HCT116 (cell line): Measurements from ENCODE around the gene SORCS2. TPM values are rescaled to one million over a fixed set of nuclear protein-coding genes. Genes with fewer than 3 reads are reported as not detected.

Experiments
- ATAC-seq: fragments of 200-7000 bp; cut with Tn5 transposase; 2 replicates; pipeline ENCODE4 v1.9.1; 2020; ENCODE audit warnings: mild to moderate bottlenecking, moderate library complexity
- BruUV-seq: library from RNA; stranded (reverse); fragments of 400-500 nt; replicated peaks from 2 replicates; lab custom pipeline; 2021; lab: Mats Ljungman, UMichigan
- CTCF ChIA-PET: fragments of 300-600 bp; sonication (Branson Sonifier 250); formaldehyde crosslinking; loops from one replicate; lab custom pipeline; 2021; ENCODE audit warnings: antibody characterized with exemption; lab: Charles Lee
- POLR2A ChIA-PET: fragments of 300-600, 350-600 bp; sonication (Branson Sonifier 250); formaldehyde crosslinking; loops from one replicate; lab custom pipeline; 2021; ENCODE audit warnings: antibody characterized with exemption; lab: Charles Lee
- RAD21 ChIA-PET, 2 experiments: fragments of 300-600 bp; sonication (Branson Sonifier 250); formaldehyde crosslinking; loops; one replicate each; lab custom pipeline; 2023; ENCODE audit warnings: low total read pairs in 2 of 2; ENCODE audit not compliant: uncharacterized antibody in 2 of 2, unreplicated experiment in 2 of 2, low non-redundant PET in 1 of 2; lab: Charles Lee
- DNase-seq: peaks from one replicate; pipeline ENCODE4 v3.0.0-alpha.2; 2010; ENCODE audit warnings: low read depth, low spot score
- H2AFZ ChIP-seq: fragments of 200-600 bp; shearing (Covaris generic), sonication (generic); 2 replicates; pipeline ENCODE4 v1.6.1; 2017; ENCODE audit warnings: low read depth, mixed run types, mixed read lengths, antibody characterized with exemption, low read length; ENCODE audit not compliant: poor library complexity, severe bottlenecking
- H3K27ac ChIP-seq: 2 replicates; pipeline ENCODE4 v1.5.1; 2012; ENCODE audit warnings: low read depth, low read length
- H3K27me3 ChIP-seq: fragments of 200-600 bp; sonication (generic); 2 replicates; pipeline ENCODE4 v1.6.1; 2016; ENCODE audit warnings: mixed run types, low read length, mixed read lengths; ENCODE audit not compliant: insufficient read depth
- H3K36me3 ChIP-seq, 2 experiments: fragments of 200-500 bp in 1 of 2; fragments of 200-600 bp in 1 of 2; sonication (Bioruptor generic) in 1 of 2; sonication (generic) in 1 of 2; 2 replicates each; pipeline versions ENCODE4 v1.5.1 to v1.6.1; 2014 to 2016; ENCODE audit warnings: low read length in 2 of 2, inconsistent platforms in 1 of 2, mixed read lengths in 1 of 2, mixed run types in 1 of 2; ENCODE audit not compliant: insufficient read depth in 2 of 2, control insufficient read depth in 1 of 2
- H3K4me1 ChIP-seq, 2 experiments: fragments of 200-600 bp in 1 of 2; sonication (generic) in 1 of 2; 2 replicates each; pipeline versions ENCODE4 v1.5.1 to v1.6.1; 2012 to 2017; ENCODE audit warnings: low read length in 2 of 2, inconsistent platforms in 1 of 2, mild to moderate bottlenecking in 1 of 2, mixed read lengths in 1 of 2, mixed run types in 1 of 2, moderate library complexity in 1 of 2; ENCODE audit not compliant: insufficient read depth in 2 of 2, control insufficient read depth in 1 of 2
- H3K4me2 ChIP-seq: fragments of 200-600 bp; sonication (generic); 2 replicates; pipeline ENCODE4 v1.6.1; 2017; ENCODE audit warnings: mixed run types, low read length, mixed read lengths
- H3K4me3 ChIP-seq, 2 experiments: fragments of 200-600 bp in 1 of 2; sonication (generic) in 1 of 2; replicated peaks in 1 of 2; 2 replicates each; pipeline ENCODE4 v1.5.1; 2011 to 2016; ENCODE audit warnings: low read length in 2 of 2, control low read depth in 1 of 2, low read depth in 1 of 2, mild to moderate bottlenecking in 1 of 2, mixed read lengths in 1 of 2, mixed run types in 1 of 2
- H3K79me2 ChIP-seq: fragments of 200-600 bp; sonication (generic); 2 replicates; pipeline ENCODE4 v1.6.1; 2017; ENCODE audit warnings: mild to moderate bottlenecking, mixed run types, low read length, moderate library complexity, mixed read lengths; ENCODE audit not compliant: insufficient read depth
- H3K9ac ChIP-seq: fragments of 200-600 bp; sonication (generic); 2 replicates; pipeline ENCODE4 v1.6.1; 2016; ENCODE audit warnings: low read length, mixed read lengths
- H3K9me2 ChIP-seq: fragments of 200-600 bp; sonication (generic), shearing (Covaris generic); 2 replicates; pipeline ENCODE4 v1.6.1; 2017; ENCODE audit warnings: mixed run types, mild to moderate bottlenecking, moderate library complexity; ENCODE audit not compliant: insufficient read depth
- H3K9me3 ChIP-seq, 2 experiments: fragments of 200-500 bp in 1 of 2; fragments of 200-600 bp in 1 of 2; sonication (Bioruptor generic) in 1 of 2; sonication (generic) in 1 of 2; 2 replicates each; pipeline ENCODE4 v1.6.1; 2014 to 2017; ENCODE audit warnings: low read length in 2 of 2, mixed read lengths in 2 of 2, inconsistent platforms in 1 of 2, low read depth in 1 of 2, mild to moderate bottlenecking in 1 of 2, mixed run types in 1 of 2, moderate library complexity in 1 of 2; ENCODE audit not compliant: control insufficient read depth in 1 of 2, insufficient read depth in 1 of 2
- H4K20me1 ChIP-seq: fragments of 200-600 bp; sonication (generic), shearing (Covaris generic); 2 replicates; pipeline ENCODE4 v1.6.1; 2017; ENCODE audit warnings: mixed run types, mild to moderate bottlenecking, moderate library complexity; ENCODE audit not compliant: insufficient read depth
- ATF3 ChIP-seq: IDR thresholded peaks from 2 replicates; pipeline ENCODE4 v1.6.1; 2012
- CBX3 ChIP-seq: IDR thresholded peaks from 2 replicates; pipeline ENCODE4 v1.6.1; 2012; ENCODE audit warnings: low read depth
- CEBPB ChIP-seq: IDR thresholded peaks from 2 replicates; pipeline ENCODE4 v1.6.1; 2012; ENCODE audit warnings: low read depth
- CTCF ChIP-seq, 3 experiments: fragments of 200-600 bp in 1 of 3; sonication (generic) in 1 of 3; IDR thresholded peaks in 2 of 3; conservative IDR thresholded peaks in 1 of 3; 2 replicates each; pipeline ENCODE4 v1.5.1; 2012 to 2017; ENCODE audit warnings: low read depth in 2 of 3, low read length in 2 of 3, antibody characterized with exemption in 1 of 3, borderline replicate concordance in 1 of 3, control low read depth in 1 of 3, mild to moderate bottlenecking in 1 of 3, mixed read lengths in 1 of 3, mixed run types in 1 of 3, moderate library complexity in 1 of 3; ENCODE audit not compliant: insufficient read depth in 1 of 3
- ELF1 ChIP-seq: IDR thresholded peaks from 2 replicates; pipeline ENCODE4 v1.6.1; 2012; ENCODE audit warnings: low read depth, borderline replicate concordance
- EZH2 ChIP-seq: fragments of 200-600 bp; sonication (generic); IDR thresholded peaks from 2 replicates; pipeline ENCODE4 v1.6.1; 2017; ENCODE audit warnings: antibody characterized with exemption, mixed run types
- FOSL1 ChIP-seq: IDR thresholded peaks from 2 replicates; pipeline ENCODE4 v1.6.1; 2012; ENCODE audit warnings: low read depth
- JUND ChIP-seq: IDR thresholded peaks from 2 replicates; pipeline ENCODE4 v1.6.1; 2012
- POLR2A ChIP-seq: IDR thresholded peaks from 2 replicates; pipeline ENCODE4 v1.7.0; 2011; ENCODE audit warnings: borderline replicate concordance; ENCODE audit not compliant: insufficient read depth, insufficient read length; ENCODE audit errors: extremely low read depth
- POLR2AphosphoS5 ChIP-seq: IDR thresholded peaks from 2 replicates; pipeline ENCODE4 v1.6.1; 2011; ENCODE audit warnings: mild to moderate bottlenecking, low read depth, low read length, moderate library complexity
- RAD21 ChIP-seq: IDR thresholded peaks from 2 replicates; pipeline ENCODE4 v1.6.1; 2012; ENCODE audit warnings: low read depth, mild to moderate bottlenecking
- SIN3A ChIP-seq: IDR thresholded peaks from 2 replicates; pipeline ENCODE4 v1.6.1; 2012; ENCODE audit warnings: low read depth
- SP1 ChIP-seq: IDR thresholded peaks from 2 replicates; pipeline ENCODE4 v1.6.1; 2012; ENCODE audit warnings: low read depth
- TCF7L2 ChIP-seq: IDR thresholded peaks from 2 replicates; pipeline ENCODE4 v1.7.0; 2011; ENCODE audit warnings: borderline replicate concordance, inconsistent platforms; ENCODE audit not compliant: insufficient read depth, insufficient read length; ENCODE audit errors: extremely low read depth
- YY1 ChIP-seq: IDR thresholded peaks from 2 replicates; pipeline ENCODE4 v1.6.1; 2011; ENCODE audit warnings: low read length, low read depth, moderate library complexity, mild to moderate bottlenecking; ENCODE audit not compliant: insufficient replicate concordance; ENCODE audit errors: extremely low read depth
- ZNF274 ChIP-seq: fragments of 200-500 bp; sonication (Bioruptor generic); IDR thresholded peaks from 2 replicates; pipeline ENCODE4 v1.6.1; 2014; ENCODE audit warnings: mild to moderate bottlenecking, low read depth, low read length, inconsistent platforms
- intact Hi-C: fragments of 100-400 bp; cut with micrococcal nuclease; formaldehyde crosslinking; loops from 2 replicates; pipeline ENCODE4 v1.10.0; 2022
- total RNA-seq: library from RNA; stranded (reverse); gene quantifications from one replicate; pipeline ENCODE4 v1.2.1, GENCODE V29; 2021; ENCODE audit not compliant: unreplicated experiment
- TF ChIP-seq, protein P1 (sequence below): IDR thresholded peaks from 2 replicates; pipeline ENCODE4 v1.6.1; 2012
- TF ChIP-seq, protein P2 (sequence below): IDR thresholded peaks from 2 replicates; pipeline ENCODE4 v1.6.1; 2012; ENCODE audit warnings: low read depth
- TF ChIP-seq, protein P3 (sequence below): IDR thresholded peaks from 2 replicates; pipeline ENCODE4 v1.6.1; 2011; ENCODE audit warnings: mild to moderate bottlenecking, low read length, moderate library complexity; ENCODE audit not compliant: insufficient replicate concordance; ENCODE audit errors: extremely low read depth

SORCS2 gene
- total RNA-seq, 1 experiment from 2014 or later: 0.37 TPM

GRCh38 chr4:7295197-7295910 lies 103.0 kb downstream of the SORCS2 start:
- ATAC-seq: peak; percentile 20
- CTCF ChIA-PET: interaction anchor here (1.0 to 2.9 kb wide), 7 partner anchors 15 to 105 kb away, joined by 4 to 28 read pairs (median 4); partner anchors contain the start of gene SORCS2
- BruUV-seq: no TSS peak
- TF ChIP-seq EZH2 (no peak), JUND (no peak), ATF3 (no peak), RAD21 (no peak), POLR2A (no peak), SIN3A (no peak), CEBPB (no peak), SP1 (no peak), ELF1 (no peak), CTCF (IDR thresholded peaks at IDR 0.05 in 2 of 3, conservative IDR thresholded peaks at IDR 0.05 in 1 of 3; ENCODE audit: borderline replicate concordance in 1 of 3, insufficient read depth in 1 of 3, low read depth in 2 of 3, low read length in 2 of 3) (no peak), POLR2AphosphoS5 (no peak), FOSL1 (no peak), ZNF274 (no peak), YY1 (no peak), CBX3 (no peak), TCF7L2 (no peak)
- TF ChIP-seq, protein P1, sequence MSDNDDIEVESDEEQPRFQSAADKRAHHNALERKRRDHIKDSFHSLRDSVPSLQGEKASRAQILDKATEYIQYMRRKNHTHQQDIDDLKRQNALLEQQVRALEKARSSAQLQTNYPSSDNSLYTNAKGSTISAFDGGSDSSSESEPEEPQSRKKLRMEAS: no peak
- TF ChIP-seq, protein P2, sequence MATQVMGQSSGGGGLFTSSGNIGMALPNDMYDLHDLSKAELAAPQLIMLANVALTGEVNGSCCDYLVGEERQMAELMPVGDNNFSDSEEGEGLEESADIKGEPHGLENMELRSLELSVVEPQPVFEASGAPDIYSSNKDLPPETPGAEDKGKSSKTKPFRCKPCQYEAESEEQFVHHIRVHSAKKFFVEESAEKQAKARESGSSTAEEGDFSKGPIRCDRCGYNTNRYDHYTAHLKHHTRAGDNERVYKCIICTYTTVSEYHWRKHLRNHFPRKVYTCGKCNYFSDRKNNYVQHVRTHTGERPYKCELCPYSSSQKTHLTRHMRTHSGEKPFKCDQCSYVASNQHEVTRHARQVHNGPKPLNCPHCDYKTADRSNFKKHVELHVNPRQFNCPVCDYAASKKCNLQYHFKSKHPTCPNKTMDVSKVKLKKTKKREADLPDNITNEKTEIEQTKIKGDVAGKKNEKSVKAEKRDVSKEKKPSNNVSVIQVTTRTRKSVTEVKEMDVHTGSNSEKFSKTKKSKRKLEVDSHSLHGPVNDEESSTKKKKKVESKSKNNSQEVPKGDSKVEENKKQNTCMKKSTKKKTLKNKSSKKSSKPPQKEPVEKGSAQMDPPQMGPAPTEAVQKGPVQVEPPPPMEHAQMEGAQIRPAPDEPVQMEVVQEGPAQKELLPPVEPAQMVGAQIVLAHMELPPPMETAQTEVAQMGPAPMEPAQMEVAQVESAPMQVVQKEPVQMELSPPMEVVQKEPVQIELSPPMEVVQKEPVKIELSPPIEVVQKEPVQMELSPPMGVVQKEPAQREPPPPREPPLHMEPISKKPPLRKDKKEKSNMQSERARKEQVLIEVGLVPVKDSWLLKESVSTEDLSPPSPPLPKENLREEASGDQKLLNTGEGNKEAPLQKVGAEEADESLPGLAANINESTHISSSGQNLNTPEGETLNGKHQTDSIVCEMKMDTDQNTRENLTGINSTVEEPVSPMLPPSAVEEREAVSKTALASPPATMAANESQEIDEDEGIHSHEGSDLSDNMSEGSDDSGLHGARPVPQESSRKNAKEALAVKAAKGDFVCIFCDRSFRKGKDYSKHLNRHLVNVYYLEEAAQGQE: no peak
- TF ChIP-seq, protein P3, sequence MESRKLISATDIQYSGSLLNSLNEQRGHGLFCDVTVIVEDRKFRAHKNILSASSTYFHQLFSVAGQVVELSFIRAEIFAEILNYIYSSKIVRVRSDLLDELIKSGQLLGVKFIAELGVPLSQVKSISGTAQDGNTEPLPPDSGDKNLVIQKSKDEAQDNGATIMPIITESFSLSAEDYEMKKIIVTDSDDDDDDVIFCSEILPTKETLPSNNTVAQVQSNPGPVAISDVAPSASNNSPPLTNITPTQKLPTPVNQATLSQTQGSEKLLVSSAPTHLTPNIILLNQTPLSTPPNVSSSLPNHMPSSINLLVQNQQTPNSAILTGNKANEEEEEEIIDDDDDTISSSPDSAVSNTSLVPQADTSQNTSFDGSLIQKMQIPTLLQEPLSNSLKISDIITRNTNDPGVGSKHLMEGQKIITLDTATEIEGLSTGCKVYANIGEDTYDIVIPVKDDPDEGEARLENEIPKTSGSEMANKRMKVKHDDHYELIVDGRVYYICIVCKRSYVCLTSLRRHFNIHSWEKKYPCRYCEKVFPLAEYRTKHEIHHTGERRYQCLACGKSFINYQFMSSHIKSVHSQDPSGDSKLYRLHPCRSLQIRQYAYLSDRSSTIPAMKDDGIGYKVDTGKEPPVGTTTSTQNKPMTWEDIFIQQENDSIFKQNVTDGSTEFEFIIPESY: no peak

More at GRCh38 chr4:7295197-7295910, 103.0 kb downstream of the SORCS2 start:
- H3K36me3 ChIP-seq: no peaks in the 10 kb centered on the region
- H4K20me1 ChIP-seq: no peaks in the 10 kb centered on the region
- no peak overlapping the region for H3K9ac ChIP-seq
- DNase-seq: no peak
- H3K9me2 ChIP-seq: no peaks in the 10 kb centered on the region
- POLR2A ChIA-PET: no interaction called here
- no peak overlapping the region for H3K4me2 ChIP-seq
- no peaks in the 10 kb centered on the region for H3K4me1 ChIP-seq
- no peaks in the 10 kb centered on the region for H3K9me3 ChIP-seq
- no peak overlapping the region for H3K27ac ChIP-seq
- no peaks in the 10 kb centered on the region; the same call in 1 of the 2 replicates for H3K27me3 ChIP-seq
- no peaks in the 10 kb centered on the region for H3K79me2 ChIP-seq
- RAD21 ChIA-PET: no interaction called here
- intact Hi-C loops: loop anchor here (10.0 kb wide), 1 partner anchor 211 kb away; no protein-coding TSS in a partner anchor
- no peak overlapping the region for H3K4me3 ChIP-seq
- no peak overlapping the region for H2AFZ ChIP-seq
